Muscle layer of colon (tissue), 2 donors: Measurements from ENCODE around the gene BACE2.

Experiments
- H3K27ac ChIP-seq: one replicate; pipeline ENCODE4 v1.7.0; 2013; ENCODE audit warnings: low read depth, mild to moderate bottlenecking, low read length, moderate library complexity
- H3K27me3 ChIP-seq, 2 donors: one replicate each; pipeline ENCODE4 v1.7.0; 2013; ENCODE audit warnings: low read length in 2 of 2, mild to moderate bottlenecking in 2 of 2; ENCODE audit not compliant: insufficient read depth in 2 of 2, control insufficient read depth in 1 of 2
- H3K36me3 ChIP-seq: one replicate; pipeline ENCODE4 v1.7.0; 2013; ENCODE audit warnings: mild to moderate bottlenecking, low read length; ENCODE audit not compliant: insufficient read depth
- H3K4me1 ChIP-seq: one replicate; pipeline ENCODE4 v1.7.0; 2013; ENCODE audit warnings: mild to moderate bottlenecking, low read length; ENCODE audit not compliant: insufficient read depth
- H3K4me3 ChIP-seq, 2 donors: one replicate each; pipeline ENCODE4 v1.7.0; 2013; ENCODE audit warnings: low read length in 2 of 2, low read depth in 1 of 2, mild to moderate bottlenecking in 1 of 2, moderate library complexity in 1 of 2
- H3K9ac ChIP-seq: one replicate; pipeline ENCODE4 v1.7.0; 2013; ENCODE audit warnings: low read length
- H3K9me3 ChIP-seq: one replicate; pipeline ENCODE4 v1.7.0; 2013; ENCODE audit warnings: mild to moderate bottlenecking, low read length
- donor health status: abdominal sarcoma.
- donor health status: Adenocarcinoma of cecum.

The BACE2 gene

GRCh38 chr21:41137889-41138288 is 30.1 kb upstream of the BACE2 start:
- no peak overlapping the region for H3K9ac ChIP-seq
- H3K36me3 ChIP-seq = no peaks in the 10 kb centered on the region
- no peak overlapping the region for H3K27ac ChIP-seq
- H3K27me3 ChIP-seq = no peaks in the 10 kb centered on the region
- H3K9me3 ChIP-seq = no peaks in the 10 kb centered on the region
- no peak overlapping the region for H3K4me3 ChIP-seq
- H3K4me1 ChIP-seq = peaks cover 6% of the 10 kb centered on the region

GRCh38 chr21:41138711-41139110 is 29.2 kb upstream of the BACE2 start:
- Histone ChIP-seq H3K27ac (no peak overlapping the region), H3K27me3 (no peaks in the 10 kb centered on the region), H3K4me3 (no peak overlapping the region), H3K36me3 (no peaks in the 10 kb centered on the region), H3K4me1 (peaks cover 6% of the 10 kb centered on the region), H3K9me3 (no peaks in the 10 kb centered on the region), H3K9ac (no peak overlapping the region)

- Histone ChIP-seq H3K9me3 (no peaks in the 10 kb centered on the region), H3K36me3 (no peaks in the 10 kb centered on the region), H3K9ac (no peak overlapping the region), H3K4me1 (peaks cover 6% of the 10 kb centered on the region), H3K27me3 (no peaks in the 10 kb centered on the region), H3K4me3 (no peak overlapping the region), H3K27ac (no peak overlapping the region)
Measured at GRCh38 chr21:41139275-41139674, 28.7 kb upstream of the BACE2 start.

- Histone ChIP-seq H3K9me3 (no peaks in the 10 kb centered on the region), H3K36me3 (no peaks in the 10 kb centered on the region), H3K27me3 (no peaks in the 10 kb centered on the region), H3K9ac (no peak overlapping the region), H3K4me3 (no peak overlapping the region), H3K4me1 (peaks cover 6% of the 10 kb centered on the region), H3K27ac (no peak overlapping the region)
Measured at GRCh38 chr21:41139951-41140350, 28.0 kb upstream of the BACE2 start.

- H3K9me3 ChIP-seq = no peaks in the 10 kb centered on the region
- H3K4me1 ChIP-seq = peaks cover 6% of the 10 kb centered on the region
- no peaks in the 10 kb centered on the region for H3K27me3 ChIP-seq
- H3K36me3 ChIP-seq = no peaks in the 10 kb centered on the region
- H3K27ac ChIP-seq = no peak overlapping the region
- no peak overlapping the region for H3K4me3 ChIP-seq
- no peak overlapping the region for H3K9ac ChIP-seq
Measured at GRCh38 chr21:41141031-41141457, 26.9 kb upstream of the BACE2 start.

- Histone ChIP-seq H3K36me3 (no peaks in the 10 kb centered on the region), H3K4me1 (peaks cover 6% of the 10 kb centered on the region), H3K27ac (no peak overlapping the region), H3K27me3 (no peaks in the 10 kb centered on the region), H3K9ac (no peak overlapping the region), H3K4me3 (no peak overlapping the region), H3K9me3 (no peaks in the 10 kb centered on the region)
Measured at GRCh38 chr21:41142051-41142795, 25.7 kb upstream of the BACE2 start.

- H3K27ac ChIP-seq = no peak overlapping the region
- no peaks in the 10 kb centered on the region for H3K36me3 ChIP-seq
- H3K27me3 ChIP-seq = no peaks in the 10 kb centered on the region
- no peak overlapping the region for H3K9ac ChIP-seq
- H3K9me3 ChIP-seq = no peaks in the 10 kb centered on the region
- H3K4me3 ChIP-seq = no peak overlapping the region
- peaks cover 6% of the 10 kb centered on the region for H3K4me1 ChIP-seq
Measured at GRCh38 chr21:41143596-41144325, 24.2 kb upstream of the BACE2 start.

GRCh38 chr21:41147096-41147978 is 20.6 kb upstream of the BACE2 start:
- H3K9me3 ChIP-seq = no peaks in the 10 kb centered on the region
- H3K36me3 ChIP-seq = no peaks in the 10 kb centered on the region
- H3K4me3 ChIP-seq = no peak overlapping the region
- H3K4me1 ChIP-seq = no peaks in the 10 kb centered on the region
- no peak overlapping the region for H3K27ac ChIP-seq
- no peak overlapping the region for H3K9ac ChIP-seq
- H3K27me3 ChIP-seq = no peaks in the 10 kb centered on the region

GRCh38 chr21:41147979-41148355 is 20.0 kb upstream of the BACE2 start:
- H3K4me3 ChIP-seq = no peak overlapping the region
- no peak overlapping the region for H3K27ac ChIP-seq
- no peaks in the 10 kb centered on the region for H3K9me3 ChIP-seq
- no peaks in the 10 kb centered on the region for H3K36me3 ChIP-seq
- H3K27me3 ChIP-seq = no peaks in the 10 kb centered on the region
- no peak overlapping the region for H3K9ac ChIP-seq
- no peaks in the 10 kb centered on the region for H3K4me1 ChIP-seq

- no peaks in the 10 kb centered on the region for H3K4me1 ChIP-seq
- H3K9me3 ChIP-seq = no peaks in the 10 kb centered on the region
- H3K4me3 ChIP-seq = no peak overlapping the region
Measured at GRCh38 chr21:41148798-41149197, 19.2 kb upstream of the BACE2 start.

GRCh38 chr21:41149199-41149598 is 18.8 kb upstream of the BACE2 start:
- Histone ChIP-seq H3K9ac (no peak overlapping the region), H3K4me1 (no peaks in the 10 kb centered on the region), H3K27me3 (no peaks in the 10 kb centered on the region), H3K9me3 (no peaks in the 10 kb centered on the region), H3K36me3 (no peaks in the 10 kb centered on the region), H3K4me3 (no peak overlapping the region), H3K27ac (no peak overlapping the region)

More at GRCh38 chr21:41148798-41149197, 19.2 kb upstream of the BACE2 start:
- Histone ChIP-seq H3K9ac (no peak overlapping the region), H3K27me3 (no peaks in the 10 kb centered on the region), H3K36me3 (no peaks in the 10 kb centered on the region), H3K27ac (no peak overlapping the region)
